Cardiac septum (tissue), 1 donor: ENCODE results near the gene CRTC3. TPM values are rescaled to one million over a fixed set of nuclear protein-coding genes. Genes with fewer than 3 reads are reported as not detected.

ENCODE experiments used
- DNase-seq: peaks from one replicate; pipeline ENCODE4 v3.0.0-alpha.2; 2020; ENCODE audit warnings: low spot score
- intact Hi-C: fragments of 100-400 bp; cut with DNase I; formaldehyde crosslinking; loops from one replicate; pipeline ENCODE4 v1.14.0; 2022
- total RNA-seq: library from RNA; stranded (reverse); fragmentation: NEBNext Ultra II Directional; extraction: Animal tissue kit (Norgen Biotek cat#: 25700); gene quantifications from one replicate; pipeline ENCODE4 v1.2.1, GENCODE V29; 2021
- donor health status: DM: no; HTN: no; CAD: no.

CRTC3 gene
- total RNA-seq, 1 donor from 2014 or later, result 30.4 TPM

GRCh38 chr15:90558171-90558573, 28.4 kb downstream of the CRTC3 start:
- intact Hi-C loops, result no loop called here
- no peak for DNase-seq

- DNase-seq, result no peak
- intact Hi-C loops, result no loop called here
Observed at GRCh38 chr15:90559119-90559518, 29.4 kb downstream of the CRTC3 start.

GRCh38 chr15:90560229-90560776, 30.6 kb downstream of the CRTC3 start:
- peak; percentile 83 for DNase-seq
- intact Hi-C loops, result loop anchor here (5.0 kb wide), 1 partner anchor 37 kb away; no protein-coding TSS in a partner anchor

- no peak for DNase-seq
- intact Hi-C loops, result loop anchor here (5.0 kb wide), 1 partner anchor 36 kb away; no protein-coding TSS in a partner anchor
Observed at GRCh38 chr15:90561344-90562244, 31.9 kb downstream of the CRTC3 start.

- intact Hi-C loops, result loop anchor here (5.0 kb wide), 1 partner anchor 35 kb away; no protein-coding TSS in a partner anchor
- DNase-seq, result no peak
Observed at GRCh38 chr15:90562669-90563068, 32.9 kb downstream of the CRTC3 start.

- no peak for DNase-seq
- intact Hi-C loops, result loop anchor here (5.0 kb wide), 1 partner anchor 34 kb away; no protein-coding TSS in a partner anchor
Observed at GRCh38 chr15:90563463-90563862, 33.7 kb downstream of the CRTC3 start.

GRCh38 chr15:90564051-90564450, 34.3 kb downstream of the CRTC3 start:
- intact Hi-C loops, result loop anchor here (5.0 kb wide), 1 partner anchor 33 kb away; no protein-coding TSS in a partner anchor
- no peak for DNase-seq

GRCh38 chr15:90564590-90564989, 34.9 kb downstream of the CRTC3 start:
- intact Hi-C loops, result loop anchor here (5.0 kb wide), 1 partner anchor 33 kb away; no protein-coding TSS in a partner anchor
- no peak for DNase-seq

- DNase-seq, result no peak
- intact Hi-C loops, result no loop called here
Observed at GRCh38 chr15:90565866-90566265, 36.1 kb downstream of the CRTC3 start.

- DNase-seq, result no peak
- intact Hi-C loops, result no loop called here
Observed at GRCh38 chr15:90570643-90571042, 40.9 kb downstream of the CRTC3 start.

GRCh38 chr15:90571063-90571541, 41.4 kb downstream of the CRTC3 start:
- intact Hi-C loops, result no loop called here
- DNase-seq, result peak; percentile 83

- intact Hi-C loops, result no loop called here
- DNase-seq, result no peak
Observed at GRCh38 chr15:90572893-90573292, 43.2 kb downstream of the CRTC3 start.

- DNase-seq, result no peak
- intact Hi-C loops, result no loop called here
Observed at GRCh38 chr15:90576711-90577389, 47.1 kb downstream of the CRTC3 start.

GRCh38 chr15:90579213-90579612, 49.5 kb downstream of the CRTC3 start:
- DNase-seq, result no peak

GRCh38 chr15:90580099-90580498, 50.4 kb downstream of the CRTC3 start:
- intact Hi-C loops, result no loop called here
- no peak for DNase-seq

More at GRCh38 chr15:90579213-90579612, 49.5 kb downstream of the CRTC3 start:
- intact Hi-C loops, result no loop called here

- no peak for DNase-seq
- intact Hi-C loops, result no loop called here
Observed at GRCh38 chr15:90580541-90580940, 50.8 kb downstream of the CRTC3 start.

GRCh38 chr15:90580946-90581345, 51.2 kb downstream of the CRTC3 start:
- DNase-seq, result no peak
- intact Hi-C loops, result no loop called here

- DNase-seq, result no peak
- intact Hi-C loops, result no loop called here
Observed at GRCh38 chr15:90581771-90582352, 52.1 kb downstream of the CRTC3 start.

GRCh38 chr15:90582553-90582952, 52.8 kb downstream of the CRTC3 start:
- no peak for DNase-seq
- intact Hi-C loops, result no loop called here
